Stromal cell of bone marrow (primary cell): Measurements from ENCODE around the gene OR5H1.
"Not testable (repeated sequence)": the region's sequence is repeated elsewhere in the genome, so short reads cannot be mapped to it uniquely, and the experiment has no call there.

Source experiments
- DNase-seq: peaks from one replicate; pipeline ENCODE4 v3.0.0-alpha.2; 2012; ENCODE audit warnings: low read depth

OR5H1 gene

GRCh38 chr3:98130421-98130820 lies at the start of gene OR5H1:
TSS of gene OR5H1 (plus strand) at chr3:98130721. CDS start at chr3:98132698, 1,977 bp downstream.
- no peak for DNase-seq

GRCh38 chr3:98086873-98087272 lies 43.6 kb upstream of the OR5H1 start, which contains the start of gene OR5AC2:
TSS of gene OR5AC2 (plus strand) at chr3:98087173. CDS start at chr3:98087173, 0 bp downstream.
- DNase-seq = no peak

- no peak for DNase-seq
Observed at GRCh38 chr3:98095882-98096281, 34.6 kb upstream of the OR5H1 start.

GRCh38 chr3:98099848-98100247 lies 30.7 kb upstream of the OR5H1 start:
- no peak for DNase-seq

DNA sequence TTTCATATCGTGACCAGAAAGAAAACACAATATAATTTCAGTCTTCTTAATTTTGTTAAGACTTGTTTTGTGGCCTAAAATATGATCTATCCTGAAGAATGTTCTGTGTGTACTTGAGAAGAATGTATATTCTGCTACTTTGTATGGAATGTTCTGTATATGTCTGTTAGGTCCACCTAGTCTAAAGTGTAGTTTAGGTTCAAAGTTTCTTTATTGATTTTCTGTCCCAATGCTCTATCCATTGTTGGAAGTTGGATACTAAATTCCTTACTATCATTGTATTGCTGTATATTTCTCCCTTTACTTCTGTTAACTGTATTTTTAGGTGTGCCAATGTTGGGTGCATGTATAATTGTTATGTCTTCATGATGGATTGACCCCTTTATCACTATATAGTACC lies 22.4 kb upstream of the OR5H1 start:
- DNase-seq = no peak

- DNase-seq = no peak
Observed at GRCh38 chr3:98109807-98110549, 20.5 kb upstream of the OR5H1 start.

- no peak for DNase-seq
Observed at GRCh38 chr3:98110550-98110908, 20.0 kb upstream of the OR5H1 start.

DNA sequence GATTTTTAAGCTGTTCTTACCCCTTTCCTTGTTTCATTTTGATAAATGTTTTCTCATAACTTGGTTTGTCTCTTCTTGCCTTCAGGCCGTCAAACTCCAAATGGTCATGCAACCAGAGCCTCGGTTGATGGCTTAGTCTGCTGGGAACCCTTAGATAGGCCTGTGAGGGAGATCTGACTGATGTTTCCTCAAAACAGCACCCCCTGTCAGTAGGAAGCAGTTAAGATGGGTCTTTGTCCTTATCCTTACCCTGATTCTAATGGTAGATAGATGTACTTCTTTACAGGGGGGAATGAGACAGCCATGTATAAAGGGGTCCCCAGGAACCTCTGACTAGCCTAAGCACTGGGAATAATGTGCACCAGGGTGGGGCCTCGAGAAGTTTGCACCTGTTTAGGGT lies 16.3 kb upstream of the OR5H1 start:
- no peak for DNase-seq

DNA sequence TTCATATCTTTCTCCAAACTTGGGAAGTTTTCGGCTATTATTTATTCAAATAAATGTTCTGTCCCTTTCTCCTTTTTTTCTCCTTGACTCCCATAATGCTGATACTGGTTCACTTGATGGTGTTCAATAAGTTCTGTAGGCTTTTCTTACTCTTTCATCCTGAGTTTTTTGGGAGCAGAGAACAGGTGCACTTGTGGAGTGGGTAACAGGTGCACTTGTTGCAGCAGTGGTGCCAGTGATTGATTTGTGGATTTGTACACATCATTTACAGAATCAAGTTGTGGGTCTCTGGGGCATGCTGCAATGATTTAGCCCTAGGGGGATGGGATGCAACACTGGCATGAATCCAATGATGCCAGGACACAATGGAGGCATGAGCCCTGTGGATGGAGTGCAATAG lies 14.8 kb upstream of the OR5H1 start:
- DNase-seq = no peak

- DNase-seq = no peak
Observed at GRCh38 chr3:98136631-98137030, 6.1 kb downstream of the OR5H1 start.

- DNase-seq = not testable (repeated sequence)
Observed at GRCh38 chr3:98137826-98138557, 7.5 kb downstream of the OR5H1 start.

DNA sequence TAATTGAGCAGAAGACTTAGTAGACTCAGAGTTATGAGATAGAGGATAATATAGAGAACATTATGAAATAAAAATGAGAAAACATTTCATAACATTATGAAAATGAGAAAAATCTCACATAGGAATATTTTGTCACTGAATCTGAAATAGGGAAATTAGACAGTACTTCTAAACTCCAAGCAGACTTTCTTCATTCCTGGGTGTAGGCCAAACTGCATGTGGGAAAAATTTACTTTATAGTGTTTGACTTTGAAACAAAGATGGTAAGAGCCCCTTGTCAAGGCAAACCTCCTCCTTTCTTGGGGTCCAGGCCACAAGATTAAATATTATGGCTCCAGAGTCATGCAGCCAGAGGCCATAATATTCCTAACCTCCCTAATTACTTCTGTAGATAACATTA lies 10.0 kb downstream of the OR5H1 start:
- DNase-seq = no peak

GRCh38 chr3:98147179-98147578 lies 16.7 kb downstream of the OR5H1 start, which contains the start of gene OR5H14:
TSS of gene OR5H14 (plus strand) at chr3:98147479. CDS start at chr3:98149386, 1,907 bp downstream.
- no peak for DNase-seq

DNA sequence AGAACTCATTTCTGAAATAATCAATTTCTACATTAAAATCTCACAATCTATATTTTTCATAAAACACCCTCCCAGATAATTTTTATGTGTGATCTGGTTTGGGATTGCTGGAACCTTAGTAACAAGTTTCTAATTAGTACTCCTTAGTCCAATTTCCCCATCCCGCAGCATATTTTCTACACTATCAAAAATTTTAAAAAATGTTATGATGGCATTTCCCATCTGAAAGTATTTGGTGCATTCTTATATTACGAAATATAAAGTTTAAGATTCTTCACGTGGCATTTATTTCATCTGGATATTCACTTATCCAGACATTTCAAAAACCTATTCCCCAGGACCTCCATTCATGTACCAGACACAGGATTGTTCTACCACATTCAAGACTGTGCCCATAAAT lies 18.2 kb downstream of the OR5H1 start:
- DNase-seq = no peak

DNA sequence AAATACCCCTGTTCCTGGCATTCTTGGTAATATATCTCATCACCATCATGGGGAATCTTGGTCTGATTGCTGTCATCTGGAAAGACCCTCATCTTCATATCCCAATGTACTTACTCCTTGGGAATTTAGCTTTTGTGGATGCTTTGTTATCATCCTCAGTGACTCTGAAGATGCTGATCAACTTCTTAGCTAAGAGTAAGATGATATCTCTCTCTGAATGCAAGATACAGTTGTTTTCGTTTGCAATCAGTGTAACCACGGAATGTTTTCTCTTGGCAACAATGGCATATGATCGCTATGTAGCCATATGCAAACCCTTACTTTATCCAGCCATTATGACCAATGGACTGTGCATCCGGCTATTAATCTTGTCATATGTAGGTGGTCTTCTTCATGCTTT lies 18.9 kb downstream of the OR5H1 start:
- not testable (repeated sequence) for DNase-seq

GRCh38 chr3:98151241-98151640 lies 20.7 kb downstream of the OR5H1 start:
- no peak for DNase-seq

DNA sequence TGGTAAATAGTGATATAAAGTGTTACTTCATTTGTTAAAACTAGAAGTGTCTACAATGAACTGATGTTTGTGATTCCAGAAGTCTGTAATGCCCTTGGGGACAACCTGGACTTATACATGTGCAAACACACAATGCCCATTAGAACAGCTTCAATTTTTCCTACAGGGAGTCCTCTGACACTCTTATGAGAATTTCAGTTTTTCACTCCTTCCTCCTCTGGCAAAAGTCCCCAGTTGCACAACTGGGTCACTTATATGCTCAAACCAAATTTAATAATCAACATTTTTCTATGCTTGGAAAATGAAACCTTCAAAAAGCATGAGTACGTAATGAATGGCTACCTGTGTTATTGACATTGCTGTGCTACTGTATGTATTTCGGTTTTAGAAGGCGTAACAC lies 35.9 kb downstream of the OR5H1 start, which contains the start of gene OR5H15:
Gene OR5H15, plus strand, starts transcription at position 301 of the 400 bp plus-strand sequence. CDS start 2,004 bp downstream, outside the sequence.
- no peak for DNase-seq

DNA sequence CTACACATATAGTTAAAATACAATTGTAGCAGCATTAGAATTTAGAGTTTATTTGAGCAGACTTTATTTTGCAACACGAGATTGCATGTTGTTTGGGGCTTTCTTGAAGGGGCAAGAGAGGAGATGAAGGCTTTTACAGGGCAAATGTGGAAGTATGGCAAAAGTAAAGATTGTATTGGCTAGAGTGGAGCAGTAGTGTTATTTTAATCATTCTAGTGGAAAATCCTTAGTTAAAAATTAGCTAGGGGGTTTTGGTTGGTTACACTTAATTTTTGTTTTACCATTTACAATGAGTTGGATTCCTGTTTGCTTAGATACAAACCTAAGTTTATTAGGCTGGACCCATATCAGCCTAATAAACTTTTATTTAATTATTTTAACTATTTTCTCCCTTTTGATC lies 40.5 kb downstream of the OR5H1 start:
- DNase-seq = no peak

DNA sequence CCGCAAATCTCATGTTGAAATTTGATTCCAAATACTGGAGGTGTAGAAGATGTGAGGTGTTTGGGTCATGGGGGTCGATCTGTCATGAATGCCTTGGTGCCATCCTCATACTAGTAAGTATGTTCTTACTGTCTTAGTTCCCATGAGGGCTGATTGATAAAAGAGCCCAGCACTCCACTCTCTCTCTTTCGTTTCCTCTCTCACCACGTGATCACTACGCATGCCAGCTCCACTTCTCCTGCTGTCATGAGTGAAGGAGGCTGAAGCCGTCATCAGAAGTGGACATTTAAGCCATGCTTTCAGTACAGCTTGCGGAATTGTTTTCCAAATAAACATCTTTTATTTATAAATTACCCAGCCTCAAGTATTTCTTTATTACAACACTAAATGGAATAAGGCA lies 42.1 kb downstream of the OR5H1 start:
- DNase-seq = no peak

GRCh38 chr3:98180319-98180890 lies 49.9 kb downstream of the OR5H1 start:
- no peak for DNase-seq

DNA sequence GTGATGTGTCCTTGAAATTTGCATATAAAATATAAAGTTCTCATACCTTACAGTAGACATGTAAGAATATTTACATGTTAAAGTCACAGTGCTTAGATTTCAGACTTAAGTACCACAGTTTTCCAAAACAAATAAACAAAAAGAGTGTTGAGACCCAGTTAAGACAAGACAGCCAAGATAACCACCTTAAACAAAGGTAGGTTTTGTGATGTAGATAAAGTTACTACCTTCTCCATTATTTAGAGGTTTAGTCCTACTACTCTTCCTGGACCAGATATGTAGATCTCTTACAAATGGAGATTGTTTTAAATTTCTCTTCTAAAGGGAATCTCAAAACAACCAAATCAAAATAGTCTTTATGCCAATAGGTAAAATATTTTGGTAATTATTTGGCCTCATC lies 51.7 kb downstream of the OR5H1 start:
- DNase-seq = no peak

- DNase-seq = no peak
Observed at GRCh38 chr3:98185180-98185579, 54.7 kb downstream of the OR5H1 start.
